ENCODE results near the gene ARPC2. TPM values are rescaled to one million over a fixed set of nuclear protein-coding genes. Genes with fewer than 3 reads are reported as not detected.
"Not testable (repeated sequence)": the region's sequence is repeated elsewhere in the genome, so short reads cannot be mapped to it uniquely, and the experiment has no call there.

The ARPC2 gene
- polyA plus RNA-seq (2011; rRNA removed): 699 and 831 TPM in 2 replicates
- 271 and 382 TPM in 2 replicates for polyA minus RNA-seq (2011; rRNA and poly(A)+ RNA removed)

DNA sequence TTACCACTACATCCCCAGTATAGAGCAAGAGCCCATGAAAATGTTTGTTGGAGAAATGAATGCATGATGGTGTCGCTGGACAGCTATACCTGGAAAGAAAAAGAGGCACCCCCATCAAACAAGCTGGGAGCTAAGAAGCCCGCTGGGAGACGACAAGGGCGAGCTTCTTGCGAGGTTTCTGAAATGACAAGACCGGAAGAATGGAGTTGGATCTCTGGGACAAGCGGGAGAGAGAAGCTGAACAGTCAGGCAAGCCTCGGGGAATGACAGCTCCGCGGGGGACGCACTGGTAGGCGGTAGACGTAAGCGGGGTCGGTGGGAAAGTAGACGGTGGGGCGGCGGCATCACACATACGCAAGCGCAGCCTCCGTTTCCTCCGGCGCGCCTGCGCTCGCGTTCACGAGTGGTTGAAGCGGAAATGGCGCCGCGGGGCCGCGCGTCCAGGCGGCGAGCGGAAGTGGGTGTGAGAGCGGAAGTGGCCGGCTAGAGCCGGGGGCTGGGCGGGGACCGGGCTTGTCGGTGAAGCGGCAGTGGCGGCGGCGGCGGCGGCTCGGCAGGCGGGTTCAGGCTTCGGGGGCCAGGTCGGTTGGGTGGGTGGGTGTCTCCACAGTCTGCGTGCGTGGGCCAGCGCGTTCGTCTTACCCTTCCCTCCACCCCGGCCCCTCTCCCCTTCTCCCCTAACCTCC, at the start of gene ARPC2:
TSS of gene ARPC2 (plus strand) at position 516 of the 686 bp plus-strand sequence. CDS start 282 bp downstream, outside the sequence.
- ChIA-PET CTCF (interaction anchor here (0.6 to 0.7 kb wide), 2 partner anchors 12 to 55 kb away, joined by 3 read pairs; no protein-coding TSS in a partner anchor), POLR2A (interaction anchor here (0.6 kb wide), 1 partner anchor 1473 kb away, joined by 3 read pairs; no protein-coding TSS in a partner anchor)
- H3K36me3 ChIP-seq (ENCODE audit: control insufficient read depth, insufficient read depth, low read length): no peaks in the 10 kb centered on the region

DNA sequence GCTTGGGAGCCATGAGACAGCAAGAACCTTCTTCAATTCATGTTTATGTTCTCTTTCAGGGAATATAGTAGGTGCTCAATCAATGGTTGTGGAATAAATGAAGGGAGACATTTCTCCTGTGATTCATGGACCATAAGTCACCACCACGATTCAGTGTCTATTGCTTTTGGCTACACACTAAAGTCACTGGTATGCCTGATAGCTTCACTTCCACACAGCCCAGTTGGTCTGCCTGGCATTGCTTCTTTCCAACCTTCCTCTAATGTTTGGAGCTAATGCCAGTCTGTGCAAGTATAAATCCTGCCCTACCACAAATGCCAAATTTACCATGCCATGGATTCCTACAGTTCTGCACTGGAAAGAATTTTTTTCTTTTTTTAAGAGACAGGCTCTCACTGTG, 49.0 kb upstream of the ARPC2 start:
- no peaks in the 10 kb centered on the region for H3K36me3 ChIP-seq (ENCODE audit: control insufficient read depth, insufficient read depth, low read length)
- POLR2A ChIA-PET: no interaction called here
- H3K27me3 ChIP-seq (ENCODE audit: control insufficient read depth, insufficient read depth, low read length): peaks cover 17% of the 10 kb centered on the region
- DNase-seq (ENCODE audit: low read depth): no peak
- H3K4me3 ChIP-seq (ENCODE audit: low read depth, low read length): no peak overlapping the region
- CTCF ChIA-PET: interaction anchor here (0.9 to 2.9 kb wide), 9 partner anchors 11 to 39 kb away, joined by 3 to 7 read pairs (median 4); no protein-coding TSS in a partner anchor
- TF ChIP-seq, protein P1, sequence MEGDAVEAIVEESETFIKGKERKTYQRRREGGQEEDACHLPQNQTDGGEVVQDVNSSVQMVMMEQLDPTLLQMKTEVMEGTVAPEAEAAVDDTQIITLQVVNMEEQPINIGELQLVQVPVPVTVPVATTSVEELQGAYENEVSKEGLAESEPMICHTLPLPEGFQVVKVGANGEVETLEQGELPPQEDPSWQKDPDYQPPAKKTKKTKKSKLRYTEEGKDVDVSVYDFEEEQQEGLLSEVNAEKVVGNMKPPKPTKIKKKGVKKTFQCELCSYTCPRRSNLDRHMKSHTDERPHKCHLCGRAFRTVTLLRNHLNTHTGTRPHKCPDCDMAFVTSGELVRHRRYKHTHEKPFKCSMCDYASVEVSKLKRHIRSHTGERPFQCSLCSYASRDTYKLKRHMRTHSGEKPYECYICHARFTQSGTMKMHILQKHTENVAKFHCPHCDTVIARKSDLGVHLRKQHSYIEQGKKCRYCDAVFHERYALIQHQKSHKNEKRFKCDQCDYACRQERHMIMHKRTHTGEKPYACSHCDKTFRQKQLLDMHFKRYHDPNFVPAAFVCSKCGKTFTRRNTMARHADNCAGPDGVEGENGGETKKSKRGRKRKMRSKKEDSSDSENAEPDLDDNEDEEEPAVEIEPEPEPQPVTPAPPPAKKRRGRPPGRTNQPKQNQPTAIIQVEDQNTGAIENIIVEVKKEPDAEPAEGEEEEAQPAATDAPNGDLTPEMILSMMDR (IDR thresholded peaks at IDR 0.05; ENCODE audit: insufficient read depth, low read depth, low read length): no peak

More for the DNA sequence above, at the start of gene ARPC2:
- peak; percentile 66 for DNase-seq (ENCODE audit: low read depth)
- Histone ChIP-seq H3K4me3 (ENCODE audit: low read depth, low read length) (peak within 1 kb of the TSS; percentile 98), H3K27me3 (ENCODE audit: control insufficient read depth, insufficient read depth, low read length) (no peaks in the 10 kb centered on the region; the same call in 1 of the 2 replicates)
- TF ChIP-seq, protein P1 (IDR thresholded peaks at IDR 0.05; ENCODE audit: insufficient read depth, low read depth, low read length): no peak

DNA sequence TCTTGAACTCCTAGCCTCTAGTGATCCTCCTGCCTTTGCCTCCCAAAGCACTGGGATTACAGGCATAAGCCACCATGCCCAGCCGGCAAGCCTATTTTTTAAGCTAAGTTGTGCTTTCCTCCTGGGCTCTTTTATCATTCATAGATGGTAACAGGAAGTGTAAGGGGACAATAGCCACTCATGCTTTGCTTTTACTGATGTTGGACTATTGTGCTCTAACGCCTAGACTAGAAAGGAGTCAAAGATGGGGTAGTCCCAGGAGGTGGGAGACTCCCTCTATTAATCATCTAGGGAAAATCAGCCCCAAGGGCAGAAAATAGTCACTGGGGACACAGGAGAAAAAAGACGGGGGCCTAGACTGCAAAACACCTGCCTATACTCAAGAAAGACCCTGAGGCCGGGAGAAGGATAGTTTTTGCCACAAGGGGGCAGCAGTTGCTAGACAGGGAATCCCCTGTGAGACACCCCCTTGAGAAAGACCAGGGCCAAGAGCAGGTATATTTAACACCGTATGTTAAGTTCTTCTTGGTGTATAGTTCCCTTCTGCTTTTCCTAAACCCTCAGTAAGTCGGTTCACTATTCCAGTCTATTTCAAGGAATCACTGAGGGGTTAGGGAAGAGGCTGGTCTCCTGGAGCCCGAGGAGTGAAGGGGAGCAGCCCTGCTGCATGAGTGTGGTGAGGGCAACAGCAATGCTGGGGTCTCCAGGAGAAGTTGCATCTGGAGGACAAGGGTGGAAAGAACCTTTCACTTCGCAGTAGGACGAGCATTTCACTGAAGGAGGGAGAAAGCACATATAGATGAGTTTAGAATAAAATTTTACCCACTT, 48.1 kb upstream of the ARPC2 start:
- no peak for DNase-seq (ENCODE audit: low read depth)
- TF ChIP-seq, protein P1 (IDR thresholded peaks at IDR 0.05; ENCODE audit: insufficient read depth, low read depth, low read length): peak; percentile 73
- ChIA-PET POLR2A (no interaction called here), CTCF (interaction anchor here (0.9 to 2.9 kb wide), 10 partner anchors 11 to 297 kb away, joined by 3 to 7 read pairs (median 4); no protein-coding TSS in a partner anchor)
- Histone ChIP-seq H3K27me3 (ENCODE audit: control insufficient read depth, insufficient read depth, low read length) (peaks cover 12% of the 10 kb centered on the region), H3K36me3 (ENCODE audit: control insufficient read depth, insufficient read depth, low read length) (no peaks in the 10 kb centered on the region), H3K4me3 (ENCODE audit: low read depth, low read length) (no peak overlapping the region)

DNA sequence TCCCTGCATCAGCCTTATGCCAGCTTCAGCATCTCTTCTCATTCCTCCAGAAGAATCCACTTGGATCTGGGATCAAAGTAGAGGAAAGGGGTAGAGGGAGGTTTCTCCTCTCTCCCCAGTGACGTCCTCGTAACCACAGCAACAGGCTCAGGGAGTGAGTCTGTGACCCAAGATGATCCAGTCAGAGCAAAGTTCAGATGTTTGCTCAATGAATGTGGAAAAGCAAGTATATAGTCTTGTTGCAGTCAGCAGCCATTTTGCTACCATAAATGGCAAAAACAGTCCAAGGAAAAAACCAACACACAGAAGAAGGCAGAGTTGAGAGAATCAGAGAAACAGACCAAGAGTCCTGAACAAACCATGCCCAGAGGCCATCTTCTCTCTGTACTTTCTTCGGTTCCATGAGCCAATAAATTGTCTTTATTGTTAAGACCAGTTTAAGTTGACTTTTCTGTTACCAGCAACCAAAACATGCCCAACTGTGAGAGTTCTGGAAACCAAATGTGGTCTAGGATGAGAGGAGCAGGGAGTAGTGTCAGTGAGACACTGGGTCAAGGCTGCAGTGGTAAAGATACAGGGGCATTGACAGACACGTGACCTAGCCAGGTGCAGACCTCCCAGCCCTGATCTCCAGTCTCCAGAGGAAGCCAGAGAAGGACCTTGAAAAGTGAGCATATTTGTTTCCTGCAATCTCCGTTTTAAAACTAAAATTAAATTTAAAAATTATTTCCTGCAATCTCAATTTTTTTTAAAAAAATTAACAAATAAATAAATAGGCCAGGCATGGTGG, 47.0 kb upstream of the ARPC2 start:
- ChIA-PET CTCF (interaction anchor here (0.6 to 2.9 kb wide), 5 partner anchors 12 to 296 kb away, joined by 4 to 7 read pairs (median 5); no protein-coding TSS in a partner anchor), POLR2A (no interaction called here)
- DNase-seq (ENCODE audit: low read depth): no peak

GRCh38 chr2:218171744-218172143, 45.2 kb upstream of the ARPC2 start:
- CTCF ChIA-PET: interaction anchor here (1.5 kb wide), 1 partner anchor 10 kb away, joined by 3 read pairs; no protein-coding TSS in a partner anchor
- H3K4me3 ChIP-seq (ENCODE audit: low read depth, low read length); POLR2A ChIA-PET; H3K27me3 ChIP-seq (ENCODE audit: control insufficient read depth, insufficient read depth, low read length); DNase-seq (ENCODE audit: low read depth); H3K36me3 ChIP-seq (ENCODE audit: control insufficient read depth, insufficient read depth, low read length): not testable (repeated sequence)

More for the DNA sequence above, 47.0 kb upstream of the ARPC2 start:
- Histone ChIP-seq H3K4me3 (ENCODE audit: low read depth, low read length) (no peak overlapping the region), H3K36me3 (ENCODE audit: control insufficient read depth, insufficient read depth, low read length) (no peaks in the 10 kb centered on the region), H3K27me3 (ENCODE audit: control insufficient read depth, insufficient read depth, low read length) (peaks cover 6% of the 10 kb centered on the region)
- TF ChIP-seq, protein P1 (IDR thresholded peaks at IDR 0.05; ENCODE audit: insufficient read depth, low read depth, low read length): no peak

All from BJ (cell line).